Inflammatory macrophage treated with lipopolysaccharide for 4 hours (primary cell): ENCODE measurements around the gene ZBTB7A.

Source experiments
- DNase-seq: peaks from one replicate; pipeline ENCODE4 v3.0.0-alpha.2; 2020

Gene ZBTB7A

DNA sequence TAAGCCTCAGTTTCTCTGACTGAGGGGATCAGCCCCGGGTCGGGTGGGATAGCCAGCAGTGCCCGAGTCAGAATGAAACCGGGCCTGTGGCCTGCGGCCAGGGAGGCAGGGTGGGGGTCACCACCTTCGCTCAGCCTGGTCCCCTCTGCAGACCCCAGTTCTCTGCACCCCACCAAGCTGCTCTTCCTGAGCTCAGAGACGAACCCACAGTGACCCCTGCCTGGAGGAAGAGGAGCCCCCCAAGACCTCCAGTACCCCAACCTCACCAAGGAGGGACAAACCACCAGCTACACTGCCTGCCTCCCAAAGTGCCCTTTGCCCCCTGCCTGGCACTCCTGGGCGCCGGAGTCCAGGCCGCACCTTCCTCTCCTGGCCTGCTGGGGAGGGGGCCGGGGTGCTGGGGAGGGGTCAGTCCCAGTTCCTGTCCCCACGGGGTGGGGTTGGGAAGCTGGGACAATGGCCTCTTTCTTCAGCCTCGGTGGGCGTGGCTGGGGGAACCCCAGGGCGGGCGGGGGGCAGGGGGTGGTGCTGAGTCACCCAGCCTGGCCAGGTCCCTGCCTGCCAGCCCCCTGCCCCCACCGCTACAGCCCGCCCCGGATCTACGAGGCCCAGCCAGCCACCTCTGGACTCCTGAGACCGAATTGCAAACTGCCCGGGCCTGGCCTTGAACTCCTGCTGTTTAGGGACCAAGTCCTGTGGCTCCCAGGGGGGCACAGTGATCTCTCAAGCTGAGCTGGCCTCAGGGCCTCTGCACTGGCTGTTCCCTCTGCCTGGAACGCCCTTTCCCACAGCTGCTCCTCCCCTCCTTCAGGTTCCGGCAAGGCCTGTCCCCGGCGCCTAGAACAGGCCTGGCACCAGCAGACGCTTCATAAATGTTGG is 14.3 kb downstream of the ZBTB7A start:
- peak; percentile 79 for DNase-seq

DNA sequence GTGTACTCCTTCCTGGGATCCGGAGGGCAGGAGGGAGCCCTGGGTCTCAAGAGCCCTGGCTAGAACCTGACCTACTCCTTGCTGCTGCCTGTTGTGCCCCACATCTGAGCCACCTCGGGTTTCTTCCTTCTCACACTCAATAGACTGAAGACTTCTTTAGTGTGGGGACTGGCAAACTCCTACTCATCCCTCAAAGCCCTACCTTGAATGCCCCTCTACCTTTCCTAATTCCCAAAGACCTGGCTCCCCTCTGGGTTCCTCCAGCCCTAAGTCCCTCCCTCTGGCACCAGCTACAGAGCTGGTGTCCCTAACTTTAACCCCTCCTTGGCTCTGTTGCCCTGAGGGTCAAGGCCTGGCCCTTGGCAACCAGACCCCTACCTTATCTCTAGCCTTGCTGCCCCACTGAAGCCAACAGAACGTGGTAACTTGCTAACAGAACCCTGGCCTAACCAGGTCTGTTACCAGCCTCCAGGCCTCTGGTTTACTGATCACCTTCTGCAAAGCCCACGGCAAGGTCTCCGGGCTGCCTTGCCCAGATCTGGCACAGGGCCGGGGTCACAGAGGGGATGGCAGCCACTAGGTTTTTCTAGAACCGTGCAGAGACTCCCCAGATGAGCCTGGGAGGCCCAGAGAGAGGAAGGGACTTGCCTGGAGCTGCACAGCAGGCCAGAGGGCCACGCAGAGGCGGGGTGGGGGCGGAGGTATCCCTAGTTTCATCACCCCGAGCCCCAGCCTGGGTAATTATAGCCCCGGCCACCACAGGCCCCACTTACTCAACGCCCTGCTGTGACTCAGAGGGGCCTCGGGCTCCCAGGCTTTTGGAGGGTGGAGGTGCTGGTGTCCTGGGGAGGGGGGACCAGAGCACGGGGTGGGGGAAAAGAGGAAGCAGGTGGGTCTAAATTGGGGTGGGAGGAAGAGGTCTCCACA is 15.3 kb downstream of the ZBTB7A start:
- peak; percentile 93 for DNase-seq

DNA sequence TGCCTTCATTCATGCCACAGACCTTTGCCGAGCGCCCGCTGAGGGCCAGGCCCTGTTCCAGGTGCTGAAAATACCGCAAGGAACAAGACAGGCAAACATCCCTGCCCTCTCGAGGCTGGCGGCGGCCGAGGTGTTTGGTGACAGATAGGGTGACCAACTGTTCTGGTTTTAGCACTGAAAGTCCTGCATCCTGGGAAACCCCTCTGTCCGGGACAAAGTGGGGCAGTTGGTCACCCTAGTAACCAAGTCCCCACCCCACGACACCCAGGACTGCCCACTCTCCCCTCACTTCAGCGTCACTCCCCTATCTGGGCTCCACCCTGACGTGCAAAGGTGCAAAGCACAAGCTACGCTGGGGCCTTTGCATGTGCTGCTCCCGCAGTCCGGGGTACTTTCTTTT is 17.3 kb downstream of the ZBTB7A start:
- no peak for DNase-seq

DNA sequence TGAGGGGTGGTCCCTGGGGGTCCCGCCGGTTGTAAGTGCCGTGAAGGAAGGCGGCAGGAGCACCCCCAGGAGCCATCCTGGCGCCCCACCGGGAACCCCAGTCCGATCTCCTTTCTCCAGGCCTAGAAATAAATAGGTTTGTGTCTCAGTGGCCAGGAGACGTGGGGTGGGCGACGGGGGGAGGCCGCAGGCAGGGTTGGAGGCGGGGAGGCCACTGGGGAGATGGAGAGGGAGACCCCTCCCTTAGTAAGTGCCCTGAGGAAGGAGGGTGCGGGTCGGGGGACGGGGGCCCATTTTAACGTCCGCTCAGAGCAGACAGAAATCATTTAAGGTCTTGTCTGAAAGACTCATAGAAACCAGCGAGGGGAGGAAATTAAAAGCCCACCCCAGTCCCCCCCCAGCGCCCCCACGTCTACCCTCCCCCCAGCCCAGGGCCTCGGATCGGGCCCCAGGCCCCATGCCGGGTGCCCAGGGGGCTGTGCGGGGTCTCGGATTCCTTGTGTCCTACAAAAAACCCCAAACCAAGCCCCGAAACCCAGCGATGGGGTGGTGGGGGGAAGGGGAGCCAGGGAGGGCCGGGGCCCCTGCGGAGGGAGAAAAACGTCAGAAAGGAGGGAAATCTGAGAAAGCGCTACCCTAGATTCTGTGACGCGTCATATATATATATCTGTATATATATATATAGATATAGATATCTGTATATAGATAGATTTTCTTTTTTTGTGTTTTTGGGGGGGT is 19.6 kb downstream of the ZBTB7A start:
- no peak for DNase-seq

DNA sequence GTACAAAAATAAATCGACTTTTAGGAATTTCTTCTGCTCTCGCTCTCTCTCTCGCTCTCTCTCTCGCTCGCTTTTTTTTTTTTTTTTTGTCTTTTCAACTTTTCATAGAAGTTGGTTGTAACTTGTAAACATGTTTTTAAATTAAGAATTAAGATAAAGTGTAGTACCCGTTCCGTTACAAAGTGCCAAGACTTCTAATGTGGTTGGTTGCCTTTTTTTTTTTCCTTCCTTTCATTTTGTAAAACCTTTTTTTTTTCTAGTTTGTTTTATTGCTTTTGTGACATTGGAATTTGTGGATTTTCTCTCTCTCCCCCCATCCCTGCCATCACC is 20.4 kb downstream of the ZBTB7A start:
- DNase-seq, result no peak

DNA sequence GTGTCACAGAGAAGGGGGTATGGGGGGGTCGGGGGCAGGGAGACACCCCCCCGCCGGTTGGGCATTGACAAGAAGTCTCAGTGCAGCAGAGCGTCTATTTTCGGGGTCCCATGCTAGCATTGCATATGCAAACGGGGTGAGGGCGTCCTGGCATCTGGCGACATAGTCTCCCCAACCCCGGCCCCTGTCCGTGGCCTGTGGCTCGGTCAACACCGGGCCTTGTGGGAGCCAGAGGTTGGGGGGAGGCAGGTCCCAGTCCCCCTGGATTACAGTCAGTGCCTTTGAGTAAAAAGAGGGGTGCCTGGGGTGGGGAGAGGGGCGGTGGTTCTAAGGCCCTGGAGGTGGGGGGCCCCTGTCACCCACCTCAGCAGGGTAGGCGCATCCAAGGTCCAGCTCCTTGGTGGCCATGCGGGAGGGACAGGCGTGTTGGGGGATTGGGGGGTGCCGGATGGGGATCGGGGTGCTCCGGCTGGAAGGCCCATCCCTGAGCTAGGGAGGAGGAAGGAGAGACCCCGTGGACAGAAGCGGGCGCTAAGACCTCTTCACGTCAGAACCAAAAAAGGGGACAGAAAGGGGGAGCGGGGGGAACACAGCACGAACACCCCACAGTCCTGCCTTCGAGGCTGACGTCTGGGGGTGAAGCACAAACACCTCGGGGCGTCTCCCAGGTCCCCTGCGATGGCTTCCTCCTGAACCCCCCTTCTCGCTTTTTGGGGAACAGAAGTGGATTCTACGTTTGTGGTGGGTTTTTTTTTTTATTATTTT is 20.9 kb downstream of the ZBTB7A start:
- DNase-seq, result no peak

DNA sequence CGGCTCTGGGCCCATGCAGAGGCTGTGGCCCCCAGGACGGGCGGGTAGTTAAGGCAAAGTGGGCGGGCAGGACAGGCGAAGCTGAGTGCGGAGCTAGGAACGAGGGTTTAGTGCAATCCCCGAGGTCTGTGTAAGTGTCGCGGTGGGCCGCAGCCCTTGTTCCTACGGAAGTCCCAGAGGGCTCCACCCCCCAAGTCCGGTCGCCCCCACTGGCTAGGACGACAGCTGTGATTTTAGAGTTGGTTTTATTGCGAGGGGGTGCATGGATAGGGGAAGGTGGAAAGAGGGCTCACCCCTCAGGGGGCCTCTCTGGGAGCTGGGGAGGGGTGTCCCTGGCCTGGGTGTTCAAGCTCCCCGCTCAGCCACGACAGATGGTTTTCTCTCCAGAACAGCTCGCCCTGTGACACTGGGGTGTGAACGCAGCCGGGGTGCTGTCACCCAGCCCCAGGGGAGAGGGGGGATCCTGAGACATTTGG is 21.7 kb downstream of the ZBTB7A start:
- DNase-seq, result no peak

DNA sequence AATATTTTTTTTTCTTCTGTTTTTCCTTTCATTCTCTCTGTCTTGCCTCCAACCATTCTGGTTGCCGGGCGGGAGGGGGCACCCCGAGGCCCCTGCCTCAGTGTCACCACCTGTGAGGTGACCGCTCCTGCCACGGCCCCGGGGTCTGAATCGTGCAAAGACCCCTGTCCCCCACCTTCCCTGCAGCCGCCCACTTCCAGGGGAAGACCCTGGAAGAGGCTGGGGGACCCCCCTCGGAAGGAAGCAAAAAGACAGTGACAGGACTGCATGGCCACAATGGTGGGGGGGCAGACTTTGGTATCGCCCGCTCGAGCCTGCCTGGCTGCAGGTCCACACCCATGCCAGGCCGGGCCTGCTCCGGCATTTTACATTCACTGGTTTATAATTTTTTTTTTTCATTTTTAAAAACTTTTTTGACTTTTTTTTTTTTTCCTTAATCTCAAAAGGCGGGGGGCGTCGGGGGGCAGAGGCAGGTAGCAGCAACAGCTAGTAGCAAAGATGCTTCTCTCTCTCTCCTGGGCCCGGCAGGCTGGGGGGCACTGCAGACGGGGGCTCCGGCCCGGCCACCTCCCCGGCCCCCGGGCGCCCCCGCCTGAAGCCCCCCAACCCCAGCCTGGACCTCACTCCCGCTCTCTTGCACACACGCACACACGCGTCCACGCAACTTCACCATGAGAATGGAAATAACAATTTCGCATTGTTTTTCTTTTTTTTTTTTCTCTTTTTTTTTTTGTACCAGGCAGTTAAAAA is 22.6 kb downstream of the ZBTB7A start:
- DNase-seq, result no peak

DNA sequence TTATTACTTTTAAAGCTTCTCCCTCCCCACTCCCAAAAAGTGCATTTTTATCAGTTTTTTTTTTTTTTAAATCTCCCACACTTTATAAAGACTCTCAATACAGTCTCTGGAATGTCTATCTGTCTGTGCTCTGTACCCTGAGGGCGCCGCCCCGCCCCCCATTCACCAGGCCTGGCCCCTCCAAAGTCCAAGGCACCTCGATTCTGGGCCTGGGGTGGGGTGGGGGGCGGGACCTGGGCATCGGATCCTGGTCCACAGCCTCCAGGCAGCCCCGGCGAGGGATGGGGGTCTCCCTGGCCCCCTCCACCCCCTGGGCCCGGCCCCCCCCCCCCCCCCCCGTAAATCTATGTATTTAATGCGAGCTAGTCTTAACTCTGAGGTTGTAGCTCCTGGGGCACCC is 23.3 kb downstream of the ZBTB7A start:
- no peak for DNase-seq

DNA sequence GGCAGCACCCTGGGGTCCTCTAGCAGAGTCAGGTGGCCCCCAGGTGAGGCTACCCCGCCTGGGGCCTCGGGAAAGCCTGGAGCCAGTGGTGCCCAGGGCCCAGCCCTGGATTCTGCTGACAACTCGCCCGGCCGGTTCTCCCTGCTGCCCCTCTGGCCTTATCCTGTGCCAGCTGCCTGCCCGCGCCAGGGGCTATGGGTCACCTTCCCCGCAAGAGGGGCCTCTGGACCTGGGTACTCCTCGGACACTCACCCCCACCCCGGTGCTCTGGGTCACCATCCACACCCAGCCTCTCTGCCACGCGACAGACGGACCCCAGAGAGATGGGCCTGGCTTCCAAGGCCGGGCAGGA is 24.0 kb downstream of the ZBTB7A start:
- DNase-seq, result no peak

DNA sequence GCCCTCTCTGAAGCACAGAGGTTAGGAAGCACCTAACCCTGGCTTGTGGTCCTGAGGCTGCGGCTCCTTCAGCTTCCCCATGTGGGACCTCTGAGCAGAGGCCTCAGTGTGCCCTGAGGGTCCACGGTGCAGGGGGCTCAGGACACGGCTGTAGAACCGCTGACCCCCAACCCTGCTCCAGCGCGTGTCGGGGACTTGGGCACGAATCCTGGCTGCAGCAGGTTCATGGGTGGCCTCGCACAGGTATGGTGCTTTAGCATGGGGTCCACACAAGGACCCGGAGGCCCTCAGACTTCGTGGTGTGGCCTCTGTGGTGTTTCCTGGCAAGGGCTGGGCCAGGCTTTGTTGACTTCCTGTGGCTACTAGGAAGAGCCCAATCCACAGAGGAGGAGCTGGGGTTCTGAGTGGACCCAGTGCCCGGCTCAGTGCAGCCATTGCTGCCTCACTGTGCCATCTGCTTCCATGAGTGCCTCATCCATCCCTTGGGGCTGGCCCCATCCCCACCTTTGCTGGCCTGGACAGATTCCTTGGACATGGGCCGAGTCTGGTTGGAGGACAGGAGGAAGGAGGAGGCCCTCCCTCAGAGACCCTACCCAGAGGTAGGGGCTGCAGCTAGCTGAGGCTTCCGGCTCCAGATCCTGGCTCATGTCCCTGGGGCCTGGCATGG is 24.5 kb downstream of the ZBTB7A start:
- DNase-seq, result no peak

DNA sequence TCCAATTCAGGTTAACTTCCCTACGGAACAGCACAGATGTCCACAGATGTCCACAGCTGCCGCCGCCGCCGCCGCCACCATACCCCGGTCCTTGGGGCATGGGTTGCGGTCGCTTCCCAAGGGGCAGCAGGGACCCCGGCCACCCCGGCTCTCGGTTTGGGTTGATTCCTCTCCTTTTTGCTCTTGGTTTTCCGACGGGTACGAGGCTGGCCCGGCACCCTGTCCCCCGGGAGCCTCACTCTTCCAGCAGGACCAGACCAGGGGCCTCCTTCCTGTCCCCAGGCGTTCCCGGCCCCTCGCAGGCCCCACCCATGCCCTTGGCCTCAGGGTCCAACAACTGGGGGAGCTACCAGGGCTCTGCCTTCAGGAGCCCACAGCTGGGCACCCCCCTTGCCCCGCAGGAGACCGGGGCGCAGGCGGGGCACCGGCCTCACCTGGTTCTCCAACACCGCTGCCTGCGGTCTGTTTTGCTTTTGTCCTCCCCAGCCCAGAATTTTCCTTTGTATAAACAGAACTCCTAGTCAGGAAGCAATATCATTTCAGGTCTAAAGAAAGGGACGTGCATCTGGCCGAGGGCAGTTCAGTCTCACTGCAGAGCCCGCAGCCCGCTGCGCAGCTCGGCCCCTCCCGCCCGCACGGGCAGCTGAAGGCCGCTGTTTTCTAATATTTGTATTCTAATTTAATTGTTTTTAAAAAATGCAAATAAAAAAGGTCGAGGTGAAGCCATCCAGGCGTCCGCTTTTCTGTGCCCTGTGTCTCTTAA is 27.9 kb downstream of the ZBTB7A start:
- no peak for DNase-seq

DNA sequence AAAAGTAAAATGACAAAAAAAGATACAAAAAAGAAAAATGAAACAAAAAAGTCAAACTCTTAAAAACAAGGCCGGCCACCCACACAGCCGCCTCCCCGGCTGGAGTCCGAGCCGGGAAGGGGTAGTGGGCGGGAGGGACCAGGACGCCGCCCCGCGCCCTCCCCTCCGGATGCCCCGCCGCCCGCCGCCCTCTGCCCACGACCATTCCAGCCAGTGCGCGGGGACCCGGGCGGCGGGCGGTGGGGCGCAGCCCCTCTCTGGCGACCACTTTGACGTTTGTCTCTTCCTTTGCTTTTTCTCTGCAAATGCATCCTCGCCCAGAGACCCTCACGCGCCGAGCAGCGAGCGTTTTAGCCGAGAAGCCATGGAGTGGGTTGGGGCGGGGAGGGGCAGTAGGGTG is 28.6 kb downstream of the ZBTB7A start:
- DNase-seq, result no peak

DNA sequence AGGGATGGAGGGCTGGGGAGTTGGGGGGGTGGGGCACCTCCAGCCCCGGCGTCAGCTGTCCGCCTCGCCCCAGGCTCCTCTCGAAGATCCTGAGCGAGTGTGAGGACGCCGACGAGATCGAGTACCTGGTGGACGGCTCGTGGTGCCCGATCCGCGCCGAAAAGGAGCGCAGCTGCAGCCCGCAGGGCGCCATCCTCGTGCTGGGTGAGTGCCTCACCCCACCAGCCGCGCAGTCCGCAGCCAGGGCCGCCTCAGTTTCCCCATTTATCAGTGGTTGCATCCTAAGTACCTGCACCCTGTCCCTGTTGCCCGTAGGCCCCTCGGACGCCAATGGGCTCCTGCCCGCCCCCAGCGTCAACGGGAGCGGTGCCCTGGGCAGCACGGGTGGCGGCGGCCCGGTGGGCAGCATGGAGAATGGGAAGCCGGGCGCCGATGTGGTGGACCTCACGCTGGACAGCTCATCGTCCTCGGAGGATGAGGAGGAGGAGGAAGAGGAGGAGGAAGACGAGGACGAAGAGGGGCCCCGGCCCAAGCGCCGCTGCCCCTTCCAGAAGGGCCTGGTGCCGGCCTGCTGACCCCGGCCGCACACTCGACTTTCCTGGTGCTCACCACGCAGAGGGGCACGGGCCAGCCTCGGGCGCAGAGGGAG is 29.3 kb downstream of the ZBTB7A start:
- DNase-seq, result no peak

DNA sequence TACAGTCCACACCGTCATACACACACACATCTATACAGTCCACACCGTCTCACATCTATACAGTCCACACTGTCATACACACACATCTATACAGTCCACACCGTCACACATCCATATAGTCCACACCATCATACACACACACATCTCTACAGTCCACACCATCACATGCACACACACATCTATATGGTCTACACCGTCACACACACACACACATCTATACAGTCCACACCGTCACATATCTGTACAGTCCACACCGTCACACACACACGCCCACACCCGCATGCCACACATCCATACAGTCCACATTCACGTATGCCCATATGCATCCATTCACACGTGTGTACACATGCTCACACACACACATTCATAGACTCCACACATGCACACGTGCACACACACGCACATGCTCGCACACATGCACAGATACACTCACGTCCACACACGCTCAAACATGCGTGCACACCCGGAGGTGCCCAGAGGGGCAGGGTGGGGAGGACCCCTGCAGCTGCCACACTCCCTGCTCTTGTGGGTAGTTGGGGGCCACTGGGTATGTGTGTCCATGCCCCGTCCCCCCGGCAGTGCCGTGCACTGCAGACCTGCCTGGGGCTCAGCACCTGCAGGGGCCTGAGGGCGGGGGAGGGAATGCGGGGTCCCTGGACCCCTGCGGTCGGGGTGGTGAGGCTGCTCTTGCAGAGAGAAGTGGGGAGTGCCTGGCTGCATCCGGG is 30.0 kb downstream of the ZBTB7A start:
- DNase-seq, result no peak

DNA sequence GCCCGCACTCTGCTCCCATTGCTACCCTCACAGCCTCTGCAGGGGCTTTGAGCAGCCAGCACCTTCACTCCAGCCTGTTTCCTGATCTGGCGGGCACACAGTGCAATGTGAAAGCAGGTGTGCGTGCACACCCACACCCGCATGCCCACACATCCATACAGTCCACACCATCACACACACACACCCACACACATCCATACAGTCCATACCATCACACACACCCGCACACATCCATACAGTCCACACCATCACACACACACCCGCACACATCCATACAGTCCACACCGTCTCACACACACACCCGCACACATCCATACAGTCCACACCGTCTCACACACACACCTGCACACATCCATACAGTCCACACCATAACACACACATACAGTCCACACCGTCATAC is 31.1 kb downstream of the ZBTB7A start:
- DNase-seq, result no peak

DNA sequence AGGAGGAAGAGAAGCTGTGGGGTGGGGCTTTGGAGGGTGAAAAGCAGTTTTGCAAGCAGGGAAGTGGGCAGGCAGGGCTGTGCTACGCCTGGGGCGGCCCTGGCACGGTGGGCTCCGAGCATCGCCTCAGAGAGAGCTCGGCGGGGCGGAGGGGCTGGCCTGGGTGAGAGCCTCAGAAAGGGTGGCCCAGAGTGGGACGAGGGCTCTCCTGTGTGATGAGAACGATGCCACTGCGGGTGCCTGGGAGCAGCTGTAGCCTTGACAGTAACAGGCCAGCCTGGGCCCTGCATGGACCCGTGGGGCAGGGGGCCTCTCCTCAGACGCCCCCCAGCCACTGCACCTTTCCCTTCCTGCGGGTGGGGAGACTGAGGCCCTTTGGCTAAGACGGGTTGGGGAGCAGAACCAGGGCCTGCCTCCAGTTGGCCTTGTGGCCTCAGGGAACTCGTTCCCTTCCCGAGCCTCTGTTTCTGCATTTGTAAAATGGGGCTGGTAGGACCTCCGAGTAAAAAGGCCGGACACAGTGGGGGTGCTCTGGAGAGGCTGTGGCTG is 31.6 kb downstream of the ZBTB7A start:
- DNase-seq, result no peak

DNA sequence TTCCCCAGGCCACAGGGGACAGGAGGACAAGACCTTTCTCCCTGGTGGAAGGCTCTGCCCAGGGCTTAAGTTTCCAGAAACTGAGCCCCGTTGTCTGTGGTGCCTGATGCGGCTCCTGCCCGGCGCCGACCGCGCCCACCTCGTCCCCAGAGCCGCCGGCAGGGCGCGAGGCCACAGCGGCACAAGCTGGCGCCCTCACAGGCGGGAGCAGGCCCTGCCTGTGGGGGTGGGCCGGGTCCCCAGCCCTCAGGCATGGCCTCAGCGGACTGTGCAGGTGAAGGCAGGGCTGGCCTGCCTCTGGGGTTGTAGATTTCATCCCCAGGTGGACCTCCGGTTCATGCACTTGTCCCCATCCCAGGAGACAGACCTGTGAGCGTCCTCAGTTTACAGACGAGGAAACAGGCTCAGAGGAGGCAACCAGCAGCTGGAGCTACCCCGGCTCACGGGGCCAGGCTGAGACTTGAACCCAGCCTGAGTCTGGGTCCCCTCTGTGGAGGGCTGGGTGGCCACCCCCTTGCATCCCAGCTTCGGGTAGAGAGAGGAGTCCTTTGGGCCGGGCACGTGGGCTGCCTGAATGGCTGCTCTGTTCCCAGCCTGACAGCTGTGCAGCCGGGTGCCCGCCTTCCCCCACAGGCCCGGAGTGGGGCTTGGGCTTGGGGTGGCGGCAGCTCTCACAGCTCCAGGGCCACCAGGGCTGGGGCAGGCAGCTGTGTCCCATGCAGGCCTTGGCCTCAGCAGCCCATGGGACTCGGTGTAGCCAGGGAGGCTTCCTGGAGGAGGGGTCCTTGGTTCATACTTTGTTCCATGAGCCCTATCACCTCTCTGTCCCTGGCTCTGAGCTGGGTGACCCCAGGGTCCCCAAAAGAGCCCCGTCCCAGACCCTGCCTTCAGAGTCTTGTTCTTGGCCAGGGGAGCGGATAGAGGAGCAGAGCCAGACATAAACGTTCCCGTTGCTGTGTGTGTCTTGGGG is 32.4 kb downstream of the ZBTB7A start:
- no peak for DNase-seq
